HG02981 (cell line): ENCODE results near the gene ADAM8.
A peak's percentile ranks its signal among the peaks of the same experiment; 100 is the strongest.
"Not testable (repeated sequence)": the region's sequence is repeated elsewhere in the genome, so short reads cannot be mapped to it uniquely, and the experiment has no call there.

Experiments used
- ATAC-seq: cut with Tn5 transposase; IDR thresholded peaks from one replicate; pipeline ENCODE4 v1.9.1; 2021; ENCODE audit warnings: mild to moderate bottlenecking, moderate library complexity; ENCODE audit not compliant: unreplicated experiment

Gene ADAM8

GRCh38 chr10:133269367-133269766 is 7.3 kb downstream of the ADAM8 start:
- no peak for ATAC-seq

DNA sequence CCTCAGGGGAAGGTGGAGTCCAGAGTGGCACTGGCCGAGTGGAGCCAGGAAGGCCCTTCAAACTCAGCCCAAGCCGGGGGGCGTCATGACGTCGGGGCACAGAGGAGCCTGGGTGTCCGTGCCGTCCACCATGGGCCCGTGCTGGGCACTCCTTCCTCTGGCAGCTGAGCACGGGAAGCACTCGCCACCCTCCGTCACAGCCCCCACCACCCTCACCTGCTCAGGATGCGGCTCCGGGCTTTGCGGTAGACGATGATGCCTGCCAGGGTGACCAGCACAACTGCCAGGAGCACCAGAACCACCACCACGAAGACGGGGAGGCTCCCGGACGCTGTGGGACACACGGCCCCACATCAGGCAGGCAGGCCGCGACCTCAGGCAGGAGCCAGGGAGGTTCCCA is 8.1 kb downstream of the ADAM8 start:
- no peak for ATAC-seq

- ATAC-seq, result no peak
Observed at GRCh38 chr10:133267829-133268228, 8.8 kb downstream of the ADAM8 start.

DNA sequence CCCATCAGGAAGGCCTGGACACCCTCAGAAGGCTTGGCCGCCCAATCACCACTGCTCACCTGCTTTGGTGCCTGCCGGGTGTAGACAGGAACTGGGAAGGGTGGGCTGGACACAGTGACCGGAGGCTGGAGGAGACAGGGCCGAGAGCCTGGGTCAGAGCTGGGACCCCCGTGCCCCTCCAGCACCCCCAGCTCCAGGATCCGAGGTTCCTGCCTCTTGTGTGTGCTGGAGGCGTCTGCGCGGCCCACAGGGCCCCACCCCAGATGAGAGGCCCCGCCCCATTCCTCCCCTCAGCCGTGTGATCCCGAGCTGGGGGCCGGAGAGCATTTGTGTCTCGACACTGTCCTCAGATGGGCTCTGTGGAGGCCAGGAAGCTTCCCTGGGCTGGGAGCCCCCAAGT is 9.4 kb downstream of the ADAM8 start:
- no peak for ATAC-seq

GRCh38 chr10:133266056-133266795 is 10.4 kb downstream of the ADAM8 start:
- ATAC-seq, result no peak

GRCh38 chr10:133265052-133265451 is 11.6 kb downstream of the ADAM8 start:
- not testable (repeated sequence) for ATAC-seq

- no peak for ATAC-seq
Observed at GRCh38 chr10:133264461-133264860, 12.2 kb downstream of the ADAM8 start.

- ATAC-seq, result no peak
Observed at GRCh38 chr10:133263674-133264073, 13.0 kb downstream of the ADAM8 start.

DNA sequence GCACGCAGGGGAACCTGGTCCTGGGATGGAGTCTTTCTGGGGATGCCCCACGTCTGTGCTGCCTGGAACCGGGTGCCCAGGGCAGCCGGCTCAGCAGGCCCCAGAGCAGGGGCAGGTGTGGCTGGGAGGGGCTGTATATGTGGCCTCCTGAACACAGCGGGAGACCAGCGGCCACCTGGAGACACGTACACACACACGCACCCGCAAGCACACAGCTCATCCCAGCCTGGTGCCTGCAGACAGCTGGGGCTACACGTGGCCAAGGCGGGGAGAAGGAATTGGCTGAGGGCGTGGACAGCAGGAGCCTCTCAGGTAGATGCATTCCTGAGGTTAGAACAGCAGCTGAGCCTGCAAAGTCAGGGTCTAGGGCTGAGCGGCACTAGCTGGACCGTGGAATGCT is 14.0 kb downstream of the ADAM8 start:
- no peak for ATAC-seq

DNA sequence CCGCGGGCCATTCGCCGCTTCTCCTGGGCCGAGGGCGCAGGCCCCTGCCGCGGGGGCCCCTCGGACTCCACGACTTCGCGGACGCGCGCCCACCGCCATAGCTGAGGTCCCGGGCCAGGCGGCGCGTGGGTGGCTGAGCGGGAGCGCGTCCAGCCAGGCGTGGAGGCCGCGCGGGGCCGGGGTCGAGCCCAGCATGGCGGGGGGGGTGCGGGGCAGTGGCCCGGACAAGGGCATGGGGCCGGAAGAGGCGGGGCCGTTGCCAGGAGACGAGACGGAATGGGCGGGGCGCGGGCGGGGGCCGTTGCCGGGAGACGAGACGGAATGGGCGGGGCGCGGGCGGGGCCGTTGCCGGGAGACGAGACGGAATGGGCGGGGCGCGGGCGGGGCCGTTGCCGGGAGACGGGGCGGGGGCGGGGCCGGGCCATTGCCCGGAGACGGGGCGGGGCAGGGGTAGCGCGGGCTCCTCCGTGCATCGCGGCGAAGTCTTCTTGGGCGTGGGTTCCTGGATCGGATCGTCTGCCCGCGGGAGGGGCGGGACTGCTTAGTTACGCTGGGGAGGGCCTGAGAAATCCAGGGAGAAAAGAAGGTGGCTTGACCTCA is 14.8 kb downstream of the ADAM8 start:
- ATAC-seq, result peak; percentile 50

- peak; percentile 45 for ATAC-seq
Observed at GRCh38 chr10:133260895-133261725, 15.6 kb downstream of the ADAM8 start.

GRCh38 chr10:133259602-133259989 is 17.1 kb downstream of the ADAM8 start:
- ATAC-seq, result no peak

DNA sequence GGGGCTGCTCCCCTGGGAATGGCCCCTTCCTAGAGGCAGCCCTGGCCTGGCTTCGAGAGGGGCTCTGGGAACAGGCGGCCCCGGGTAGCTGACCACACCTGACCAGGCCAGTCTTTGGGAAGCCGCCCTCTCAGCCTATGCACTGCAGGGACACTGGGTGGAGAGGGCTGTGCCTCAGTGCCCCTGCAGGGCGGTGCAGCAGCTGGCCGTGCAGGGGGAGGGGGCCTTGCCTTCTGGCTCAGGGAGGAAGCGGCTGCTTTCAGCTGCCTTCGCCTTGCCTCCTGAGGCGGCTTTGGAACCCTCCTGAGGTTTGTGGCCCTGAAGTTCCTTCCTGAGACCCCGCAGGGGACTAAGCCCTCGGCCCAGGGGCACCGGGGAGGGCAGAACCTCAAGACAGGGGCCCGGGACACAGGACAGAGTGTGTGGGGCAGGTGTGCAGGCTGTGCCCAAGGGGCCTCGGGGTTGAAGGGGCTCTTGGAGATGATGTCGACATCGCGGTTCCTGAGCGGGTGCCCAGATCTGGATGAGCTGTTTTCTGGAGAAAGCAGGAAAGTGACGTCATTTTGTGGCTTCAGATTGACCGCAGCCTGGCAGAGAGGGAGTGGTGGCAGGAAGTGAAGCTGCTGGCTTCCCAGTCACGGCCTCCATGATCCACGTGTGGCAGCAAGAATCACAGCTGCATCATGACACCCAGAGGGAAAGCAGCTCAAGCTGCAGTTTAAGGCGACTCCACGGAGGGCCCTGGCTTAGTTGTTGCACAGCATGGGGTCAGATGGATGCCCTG is 17.7 kb downstream of the ADAM8 start:
- ATAC-seq, result no peak

DNA sequence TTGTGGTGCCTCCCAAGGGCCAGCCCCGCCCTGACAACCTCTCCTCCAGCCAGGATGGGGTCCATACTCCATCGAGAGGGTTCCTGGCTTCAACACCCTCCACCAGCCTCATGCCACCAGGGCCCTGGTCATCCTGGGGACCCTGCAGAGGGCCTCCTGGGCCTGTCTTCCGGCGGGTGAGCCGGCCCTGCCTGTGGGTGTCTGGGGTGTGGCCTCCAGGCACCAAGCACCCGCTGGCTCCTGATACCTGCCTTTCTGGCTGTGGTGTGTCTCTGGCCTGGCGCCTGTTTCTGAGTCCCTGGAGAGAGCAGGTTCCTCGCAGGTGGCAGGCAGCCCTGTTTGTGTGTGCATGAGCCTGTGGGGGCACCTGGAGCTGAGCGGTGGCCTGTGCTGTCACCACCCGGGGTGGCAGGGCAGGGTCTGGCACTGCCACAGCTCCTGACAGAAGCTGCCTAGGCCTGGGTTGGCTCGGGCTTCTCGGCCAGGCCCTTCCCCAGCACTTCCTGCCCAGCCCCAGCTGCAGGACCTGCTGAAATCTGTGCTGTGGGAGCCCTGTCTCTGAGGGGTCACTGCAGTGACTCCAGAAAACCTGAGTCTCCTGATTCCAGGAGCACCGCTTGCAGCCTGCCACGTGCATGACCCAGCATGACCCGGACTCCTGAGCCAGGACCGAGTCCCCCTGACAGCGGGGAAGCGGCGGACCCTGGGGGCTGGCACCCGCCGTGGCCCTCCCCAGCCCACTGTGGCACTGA is 18.4 kb downstream of the ADAM8 start:
- ATAC-seq, result no peak

GRCh38 chr10:133257489-133258065 is 19.1 kb downstream of the ADAM8 start:
- ATAC-seq, result no peak

GRCh38 chr10:133255323-133255722 is 21.3 kb downstream of the ADAM8 start:
- no peak for ATAC-seq

- ATAC-seq, result no peak
Observed at GRCh38 chr10:133254421-133255120, 22.1 kb downstream of the ADAM8 start.

GRCh38 chr10:133253361-133253955 is 23.2 kb downstream of the ADAM8 start:
- no peak for ATAC-seq

- ATAC-seq, result no peak
Observed at GRCh38 chr10:133252223-133252552, 24.5 kb downstream of the ADAM8 start.
